ENCODE measurements around the gene LY86.

- no peak for TF ChIP-seq POLR2A (IDR thresholded peaks at IDR 0.05; ENCODE audit: low read depth, low read length)
- TF ChIP-seq POLR2AphosphoS5 (IDR thresholded peaks at IDR 0.05; ENCODE audit: low read depth, low read length), result no peak
Observed at GRCh38 chr6:6663421-6664135, 75.1 kb downstream of the LY86 start.
